Measurements from ENCODE around the gene HERC3.
A peak's percentile ranks its signal among the peaks of the same experiment; 100 is the strongest.

HERC3 gene

DNA sequence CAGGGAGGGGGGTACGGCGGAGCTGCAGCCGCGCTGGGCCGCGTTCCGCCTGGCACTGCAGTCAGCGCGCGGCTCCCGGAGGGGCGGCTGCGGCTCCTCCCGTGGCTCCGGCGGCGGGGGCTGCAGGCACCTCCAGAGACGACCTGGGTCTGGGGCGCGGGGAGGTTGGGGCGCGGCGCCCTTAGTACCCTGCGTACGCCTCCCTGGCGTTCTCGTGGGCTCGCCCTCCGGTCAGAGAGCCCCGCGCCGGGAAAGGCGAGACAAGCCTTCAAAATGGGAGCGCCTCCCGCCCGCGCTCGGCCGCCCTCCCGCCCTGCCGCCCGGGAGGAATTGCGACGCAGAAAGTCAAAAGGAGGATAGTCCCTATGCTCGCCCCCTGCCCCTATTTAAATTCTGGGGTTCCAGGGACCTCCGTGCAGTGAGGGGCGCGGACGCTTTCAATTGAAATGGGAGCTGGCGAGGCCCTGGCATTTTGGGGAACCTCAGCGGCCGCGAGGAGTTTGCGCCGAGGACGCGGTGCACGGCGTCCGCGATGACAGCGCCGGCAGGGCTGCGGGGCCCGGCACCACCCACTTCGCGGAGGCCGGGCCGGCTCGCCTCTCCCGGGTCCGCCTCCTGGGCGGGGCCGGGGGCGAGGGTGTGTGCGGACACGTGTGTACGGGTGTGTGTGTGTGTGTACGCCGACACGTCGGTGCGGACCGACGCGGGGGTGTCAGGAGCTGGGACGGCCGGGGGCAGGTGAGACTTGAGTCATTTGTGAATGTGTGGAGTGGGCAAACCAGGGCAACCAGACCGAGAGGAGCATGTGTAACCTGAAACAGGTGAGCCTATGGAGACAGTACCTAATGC, 544 bp downstream of the HERC3 start:
- H3K4me3 ChIP-seq (ENCODE audit: low read length): peak overlapping the region; percentile 81
- peak; percentile 60 for DNase-seq (ENCODE audit: low read depth)
- TF ChIP-seq, protein P1, sequence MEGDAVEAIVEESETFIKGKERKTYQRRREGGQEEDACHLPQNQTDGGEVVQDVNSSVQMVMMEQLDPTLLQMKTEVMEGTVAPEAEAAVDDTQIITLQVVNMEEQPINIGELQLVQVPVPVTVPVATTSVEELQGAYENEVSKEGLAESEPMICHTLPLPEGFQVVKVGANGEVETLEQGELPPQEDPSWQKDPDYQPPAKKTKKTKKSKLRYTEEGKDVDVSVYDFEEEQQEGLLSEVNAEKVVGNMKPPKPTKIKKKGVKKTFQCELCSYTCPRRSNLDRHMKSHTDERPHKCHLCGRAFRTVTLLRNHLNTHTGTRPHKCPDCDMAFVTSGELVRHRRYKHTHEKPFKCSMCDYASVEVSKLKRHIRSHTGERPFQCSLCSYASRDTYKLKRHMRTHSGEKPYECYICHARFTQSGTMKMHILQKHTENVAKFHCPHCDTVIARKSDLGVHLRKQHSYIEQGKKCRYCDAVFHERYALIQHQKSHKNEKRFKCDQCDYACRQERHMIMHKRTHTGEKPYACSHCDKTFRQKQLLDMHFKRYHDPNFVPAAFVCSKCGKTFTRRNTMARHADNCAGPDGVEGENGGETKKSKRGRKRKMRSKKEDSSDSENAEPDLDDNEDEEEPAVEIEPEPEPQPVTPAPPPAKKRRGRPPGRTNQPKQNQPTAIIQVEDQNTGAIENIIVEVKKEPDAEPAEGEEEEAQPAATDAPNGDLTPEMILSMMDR (conservative IDR thresholded peaks at IDR 0.05; ENCODE audit: low read depth, low read length): no peak

DNA sequence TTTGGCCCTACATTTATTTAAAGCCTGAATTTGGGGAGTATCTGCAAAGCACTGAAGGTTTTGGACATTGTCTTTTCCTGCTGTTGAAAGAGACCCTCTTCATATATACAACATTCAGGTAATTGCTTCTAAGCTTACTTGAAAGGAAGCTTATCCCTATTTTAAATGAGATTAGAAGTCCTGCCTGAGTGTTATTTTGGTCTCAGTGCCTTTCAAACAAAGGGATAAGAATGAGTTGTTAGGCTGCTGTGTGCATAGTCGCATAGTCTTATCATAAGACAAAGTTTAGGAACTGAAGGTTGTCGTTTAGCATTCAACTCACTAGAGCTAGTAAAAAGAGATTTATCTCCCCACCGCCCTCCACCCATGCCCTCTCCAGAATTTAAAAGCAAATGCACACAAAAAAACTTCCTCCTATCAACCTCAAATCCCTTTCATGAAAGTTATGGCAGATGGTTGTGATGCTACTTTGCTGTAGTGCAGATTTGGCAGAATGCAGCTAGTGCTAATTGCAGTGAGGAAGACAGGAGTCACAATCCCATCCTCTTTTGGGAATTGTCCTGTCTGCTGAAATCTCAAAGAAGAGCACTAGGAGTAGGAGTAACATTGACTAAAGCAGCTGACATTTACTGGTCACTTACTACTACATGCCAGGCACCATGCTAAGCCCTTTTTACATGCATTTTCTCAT, 5.8 kb downstream of the HERC3 start:
- TF ChIP-seq, protein P1 (conservative IDR thresholded peaks at IDR 0.05; ENCODE audit: low read depth, low read length): no peak
- DNase-seq (ENCODE audit: low read depth): peak; percentile 59
- no peak overlapping the region for H3K4me3 ChIP-seq (ENCODE audit: low read length)

- TF ChIP-seq, protein P1 (conservative IDR thresholded peaks at IDR 0.05; ENCODE audit: low read depth, low read length): no peak
- H3K4me3 ChIP-seq (ENCODE audit: low read length): no peak overlapping the region
- no peak for DNase-seq (ENCODE audit: low read depth)
Measured at GRCh38 chr4:88599298-88599697, 7.0 kb downstream of the HERC3 start.

DNA sequence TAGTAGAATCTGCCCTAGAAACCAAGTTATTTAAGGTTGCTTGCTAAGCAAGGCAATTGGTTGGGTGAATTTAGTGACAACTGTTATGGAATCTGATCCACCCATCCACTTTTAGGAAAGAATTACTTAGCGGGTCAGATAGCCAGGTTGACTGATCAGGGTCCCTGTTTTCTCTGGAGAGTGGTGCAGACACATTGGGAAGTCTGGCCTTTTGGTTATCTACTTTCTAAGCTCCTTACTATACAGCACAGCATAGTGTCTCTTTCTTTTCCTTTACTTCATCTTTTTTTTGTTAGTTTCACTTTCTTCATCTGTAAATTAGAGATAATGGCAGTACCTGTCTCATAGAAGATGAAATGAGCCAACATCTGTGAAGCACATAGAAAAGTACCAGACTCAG, 7.4 kb downstream of the HERC3 start:
- no peak overlapping the region for H3K4me3 ChIP-seq (ENCODE audit: low read length)

DNA sequence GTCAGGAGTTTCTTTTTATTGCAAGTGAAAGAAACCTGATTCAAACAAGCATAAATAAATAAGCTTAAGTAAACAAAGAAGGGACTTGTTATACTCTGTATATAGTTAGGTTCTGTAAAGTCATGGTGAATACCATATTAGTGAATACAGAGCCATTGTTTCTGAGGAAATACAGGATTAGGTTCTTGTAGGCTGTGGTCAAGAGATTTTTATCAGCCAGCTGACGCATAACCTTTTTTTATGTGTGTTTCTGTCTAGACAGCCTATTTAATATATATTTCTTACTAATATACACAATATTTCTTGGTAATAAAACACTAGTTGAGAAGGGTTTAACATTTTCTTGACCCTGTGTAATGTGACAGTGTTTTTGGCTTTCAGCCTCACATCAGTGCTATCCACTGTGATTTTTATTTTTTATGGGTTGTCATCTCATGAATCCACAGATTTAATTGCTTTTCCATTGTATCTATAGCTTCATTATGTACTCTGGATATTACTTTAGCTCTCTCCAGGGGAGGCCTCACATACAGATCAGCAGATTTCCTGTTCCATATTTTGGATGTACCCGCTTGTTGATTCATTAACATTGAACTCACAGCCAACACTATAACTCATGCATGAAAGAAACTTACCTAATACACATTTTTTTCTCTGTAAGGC, 8.0 kb downstream of the HERC3 start:
- no peak overlapping the region for H3K4me3 ChIP-seq (ENCODE audit: low read length)
- TF ChIP-seq, protein P1 (conservative IDR thresholded peaks at IDR 0.05; ENCODE audit: low read depth, low read length): no peak
- peak; percentile 97 for DNase-seq (ENCODE audit: low read depth)

More for the DNA sequence above, 7.4 kb downstream of the HERC3 start:
- no peak for DNase-seq (ENCODE audit: low read depth)
- TF ChIP-seq, protein P1 (conservative IDR thresholded peaks at IDR 0.05; ENCODE audit: low read depth, low read length): no peak

- DNase-seq (ENCODE audit: low read depth): no peak
- H3K4me3 ChIP-seq (ENCODE audit: low read length): no peak overlapping the region
- TF ChIP-seq, protein P1 (conservative IDR thresholded peaks at IDR 0.05; ENCODE audit: low read depth, low read length): no peak
Measured at GRCh38 chr4:88604978-88605678, 12.8 kb downstream of the HERC3 start.

Measured in retinal pigment epithelial cell (primary cell).